ENCODE results near the gene THAP7. TPM values are rescaled to one million over a fixed set of nuclear protein-coding genes. Genes with fewer than 3 reads are reported as not detected.

THAP7 gene
- total RNA-seq, 1 experiment from 2014 or later, result 27.7 TPM

DNA sequence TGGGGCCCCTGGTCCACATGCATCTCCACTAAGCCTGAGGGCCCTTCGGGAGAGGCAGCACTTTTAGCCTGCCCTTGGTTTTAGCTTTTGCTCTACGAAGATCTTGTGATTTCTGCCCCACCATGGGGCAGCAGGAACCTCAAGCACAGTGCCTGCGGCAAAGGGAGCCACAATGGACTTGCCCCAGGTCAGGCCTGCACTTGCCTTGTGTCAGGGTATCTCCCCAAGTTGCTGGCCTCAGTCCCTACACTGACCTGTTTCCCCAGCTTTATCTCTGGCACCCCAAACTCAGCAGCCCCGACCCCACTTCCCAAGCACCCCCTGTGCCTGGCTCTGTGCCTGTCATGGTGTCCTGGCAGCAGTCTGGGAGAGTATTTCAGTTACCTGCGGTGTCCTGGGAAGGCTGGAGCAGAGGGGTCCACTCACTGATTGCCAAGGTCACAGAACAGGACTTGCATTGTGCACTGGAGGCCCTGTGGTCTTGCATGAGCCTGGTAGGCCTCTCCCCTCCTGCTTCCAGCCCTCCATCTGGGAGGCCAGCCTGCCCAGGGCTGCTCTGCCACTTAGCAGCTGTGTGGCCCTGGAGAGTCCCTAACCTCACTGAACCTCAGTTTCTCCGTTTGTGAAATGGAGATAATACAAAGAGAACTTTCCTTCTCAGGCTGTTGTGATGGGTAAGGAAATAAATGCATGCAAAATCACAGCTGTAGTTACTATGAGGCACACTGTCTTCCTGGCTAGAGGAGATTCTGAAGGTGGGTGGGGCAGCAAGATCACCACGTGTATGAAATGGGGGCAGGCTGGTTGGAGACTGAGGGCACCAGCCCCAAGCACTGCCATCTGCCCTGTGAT lies 38.5 kb downstream of the THAP7 start:
- no peaks in the 10 kb centered on the region for H3K79me2 ChIP-seq (ENCODE audit: insufficient read depth, low read length)
- DNase-seq (ENCODE audit: low read depth, low spot score), result no peak
- no TSS peak for BruUV-seq (replicated peaks)
- no peak overlapping the region for H3K27ac ChIP-seq (ENCODE audit: low read depth, low read length)
- H2AFZ ChIP-seq (ENCODE audit: low read depth, low read length, poor library complexity, severe bottlenecking), result no peak overlapping the region
- no peak overlapping the region for H3K4me2 ChIP-seq (ENCODE audit: low read length)
- CTCF ChIA-PET, result no interaction called here
- no peak overlapping the region for H3K9ac ChIP-seq (ENCODE audit: low read length)
- peaks cover 2 to 10% of the 10 kb centered on the region in 2 experiments; a peak in 3 of 4 replicates for H3K4me1 ChIP-seq (ENCODE audit: control insufficient read depth in 1 of 2, insufficient read depth in 2 of 2, low read length in 2 of 2)
- intact Hi-C loops (cut with micrococcal nuclease), result no loop called here
- TF ChIP-seq SP1 (IDR thresholded peaks at IDR 0.05; ENCODE audit: low read depth), result no peak
- no peaks in the 10 kb centered on the region for H3K9me3 ChIP-seq (ENCODE audit: control insufficient read depth in 1 of 2, insufficient read depth in 1 of 2, low read depth in 1 of 2, low read length in 2 of 2)
- no peaks in the 10 kb centered on the region for H3K27me3 ChIP-seq (ENCODE audit: insufficient read depth, low read length)
- H4K20me1 ChIP-seq (ENCODE audit: insufficient read depth), result no peaks in the 10 kb centered on the region
- RAD21 ChIA-PET (ENCODE audit: low non-redundant PET in 1 of 2, low total read pairs in 2 of 2, uncharacterized antibody in 2 of 2, unreplicated experiment in 2 of 2), result no interaction called here
- no peak overlapping the region for H3K4me3 ChIP-seq (replicated peaks in 1 of 2; ENCODE audit: low read depth in 1 of 2, low read length in 2 of 2)
- no peak for ATAC-seq
- no peaks in the 10 kb centered on the region for H3K9me2 ChIP-seq (ENCODE audit: insufficient read depth)
- POLR2A ChIA-PET, result no interaction called here
- no peaks in the 10 kb centered on the region for H3K36me3 ChIP-seq (ENCODE audit: control insufficient read depth in 1 of 2, insufficient read depth in 2 of 2, low read length in 2 of 2)

GRCh38 chr22:20962491-20962945 lies 39.4 kb downstream of the THAP7 start:
- no TSS peak for BruUV-seq (replicated peaks)
- H3K9ac ChIP-seq (ENCODE audit: low read length), result no peak overlapping the region
- H2AFZ ChIP-seq (ENCODE audit: low read depth, low read length, poor library complexity, severe bottlenecking), result no peak overlapping the region
- ATAC-seq (no peak), DNase-seq (ENCODE audit: low read depth, low spot score) (no peak)
- H3K79me2 ChIP-seq (ENCODE audit: insufficient read depth, low read length), result no peaks in the 10 kb centered on the region
- ChIA-PET RAD21 (ENCODE audit: low non-redundant PET in 1 of 2, low total read pairs in 2 of 2, uncharacterized antibody in 2 of 2, unreplicated experiment in 2 of 2) (no interaction called here), POLR2A (no interaction called here), CTCF (interaction anchor here (0.6 kb wide), 1 partner anchor 916 kb away, joined by 5 read pairs; no protein-coding TSS in a partner anchor)
- H3K4me3 ChIP-seq (replicated peaks in 1 of 2; ENCODE audit: low read depth in 1 of 2, low read length in 2 of 2), result no peak overlapping the region
- no peak overlapping the region for H3K4me2 ChIP-seq (ENCODE audit: low read length)
- H3K27me3 ChIP-seq (ENCODE audit: insufficient read depth, low read length), result no peaks in the 10 kb centered on the region
- H4K20me1 ChIP-seq (ENCODE audit: insufficient read depth), result no peaks in the 10 kb centered on the region
- TF ChIP-seq SP1 (IDR thresholded peaks at IDR 0.05; ENCODE audit: low read depth), result no peak
- no peak for TF ChIP-seq ZFX (IDR thresholded peaks at IDR 0.05)
- no peak for TF ChIP-seq POLR2A (IDR thresholded peaks at IDR 0.05; ENCODE audit: borderline replicate concordance, extremely low read depth, insufficient read depth, insufficient read length)
- TF ChIP-seq ZBTB33 (IDR thresholded peaks at IDR 0.05; ENCODE audit: extremely low read depth, insufficient replicate concordance, low read length), result no peak
- TF ChIP-seq TCF7L2 (IDR thresholded peaks at IDR 0.05; ENCODE audit: borderline replicate concordance, extremely low read depth, insufficient read depth, insufficient read length), result no peak
- TF ChIP-seq RAD21 (IDR thresholded peaks at IDR 0.05; ENCODE audit: low read depth), result no peak
- no peak for TF ChIP-seq EZH2 (IDR thresholded peaks at IDR 0.05)
- TF ChIP-seq ELF1 (IDR thresholded peaks at IDR 0.05; ENCODE audit: borderline replicate concordance, low read depth), result no peak
- no peak for TF ChIP-seq FOSL1 (IDR thresholded peaks at IDR 0.05; ENCODE audit: low read depth)
- no peak for TF ChIP-seq CBX3 (IDR thresholded peaks at IDR 0.05; ENCODE audit: low read depth)
- no peak for TF ChIP-seq SIN3A (IDR thresholded peaks at IDR 0.05; ENCODE audit: low read depth)
- TF ChIP-seq YY1 (IDR thresholded peaks at IDR 0.05; ENCODE audit: extremely low read depth, insufficient replicate concordance, low read depth, low read length), result no peak
- peaks cover 7 to 19% of the 10 kb centered on the region in 2 experiments for H3K4me1 ChIP-seq (ENCODE audit: control insufficient read depth in 1 of 2, insufficient read depth in 2 of 2, low read length in 2 of 2)
- H3K27ac ChIP-seq (ENCODE audit: low read depth, low read length), result no peak overlapping the region
- H3K9me3 ChIP-seq (ENCODE audit: control insufficient read depth in 1 of 2, insufficient read depth in 1 of 2, low read depth in 1 of 2, low read length in 2 of 2), result no peaks in the 10 kb centered on the region
- no peaks in the 10 kb centered on the region for H3K36me3 ChIP-seq (ENCODE audit: control insufficient read depth in 1 of 2, insufficient read depth in 2 of 2, low read length in 2 of 2)
- no peaks in the 10 kb centered on the region for H3K9me2 ChIP-seq (ENCODE audit: insufficient read depth)
- intact Hi-C loops (cut with micrococcal nuclease), result no loop called here

Data from HCT116 (cell line).